HG03520 (cell line): ENCODE data around the gene TBC1D5.

ENCODE experiments used
- ATAC-seq: cut with Tn5 transposase; IDR thresholded peaks from one replicate; pipeline ENCODE4 v1.9.1; 2021; ENCODE audit warnings: mild to moderate bottlenecking, moderate library complexity; ENCODE audit not compliant: unreplicated experiment

TBC1D5 gene

DNA sequence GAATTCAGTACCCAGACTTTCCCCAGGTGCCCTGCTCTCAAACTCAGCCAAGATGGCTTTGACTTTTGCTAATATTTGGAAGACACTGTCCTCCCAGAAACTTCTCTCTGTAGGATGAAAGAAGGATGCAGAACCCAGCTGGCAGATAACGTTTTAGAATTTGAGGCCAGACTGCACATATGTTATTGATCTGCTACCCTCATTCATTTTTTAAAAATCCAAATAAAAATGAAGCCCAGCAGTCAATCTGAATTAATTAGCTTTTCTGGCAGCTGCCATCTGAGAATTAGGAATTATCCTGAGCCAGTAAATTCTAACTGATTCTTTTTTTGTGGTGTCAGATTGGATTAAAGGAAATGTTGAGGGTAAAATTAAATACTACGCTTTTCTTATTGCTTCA, 621.1 kb downstream of the TBC1D5 start:
- ATAC-seq = no peak

DNA sequence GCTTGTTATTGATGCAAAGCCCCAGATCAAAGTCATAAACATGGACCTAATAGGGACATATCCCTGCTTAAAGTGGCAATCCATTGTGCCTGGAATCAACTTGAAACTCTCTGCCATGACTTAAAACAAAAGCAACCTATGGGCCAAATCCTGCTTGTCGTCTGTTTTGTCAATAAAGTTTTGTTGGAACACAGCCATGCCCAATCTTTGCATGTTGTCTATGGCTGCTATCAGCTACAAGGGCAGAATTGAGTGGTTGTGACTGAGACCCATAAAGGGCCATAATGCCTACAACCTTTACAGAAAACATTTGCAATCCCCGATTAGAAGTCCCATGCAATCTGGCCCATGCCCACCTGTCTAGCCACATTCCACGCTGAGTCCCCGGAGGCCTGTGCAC, 622.3 kb downstream of the TBC1D5 start:
- ATAC-seq = no peak

GRCh38 chr3:17119201-17120072, 623.0 kb downstream of the TBC1D5 start:
- ATAC-seq = no peak

GRCh38 chr3:17118771-17119170, 623.7 kb downstream of the TBC1D5 start:
- no peak for ATAC-seq

GRCh38 chr3:17116007-17116600, 626.3 kb downstream of the TBC1D5 start:
- ATAC-seq = no peak

GRCh38 chr3:17115186-17115585, 627.2 kb downstream of the TBC1D5 start:
- ATAC-seq = no peak

GRCh38 chr3:17111586-17111985, 630.8 kb downstream of the TBC1D5 start:
- ATAC-seq = no peak

DNA sequence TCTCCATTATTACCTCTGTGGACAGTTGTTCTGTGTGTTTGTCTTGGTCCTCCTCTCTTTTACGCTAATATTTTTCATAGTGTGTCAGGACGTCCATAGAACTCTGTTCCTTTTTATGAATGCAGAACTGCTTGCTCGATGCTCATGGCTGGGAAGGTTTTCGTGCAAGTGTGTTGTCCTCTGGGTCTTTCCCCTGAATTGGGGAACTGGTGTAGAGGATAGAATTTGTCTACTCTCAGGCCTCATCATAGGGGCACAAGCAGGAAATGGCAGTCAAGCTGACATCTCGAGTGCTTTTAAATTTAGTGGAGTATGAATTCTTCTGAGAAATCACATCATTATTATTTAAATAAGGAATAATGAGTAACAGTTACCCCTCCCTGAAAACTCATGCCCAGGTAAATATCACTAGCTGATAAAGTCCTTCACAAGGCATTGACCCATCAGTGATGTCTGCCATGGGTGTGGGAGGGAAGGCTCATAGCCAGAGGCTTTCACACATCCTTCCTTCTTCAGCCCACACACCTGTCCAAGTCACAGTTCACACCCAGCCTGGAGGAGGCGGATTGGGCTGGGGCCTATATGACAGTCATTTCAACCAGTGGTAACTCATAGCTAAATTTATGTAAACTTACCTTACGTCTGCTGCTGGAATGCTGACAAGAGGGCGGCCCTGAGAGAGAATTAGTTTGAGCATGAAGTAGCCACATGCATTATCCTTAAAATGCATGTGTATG, 631.6 kb downstream of the TBC1D5 start:
- ATAC-seq = peak; percentile 55
